Ishikawa (cell line): ENCODE data around the gene ADSS2.

Experiments used
- CEBPB ChIP-seq: IDR thresholded peaks from 2 replicates; pipeline ENCODE4 v1.6.1; 2012
- CREB1 ChIP-seq: IDR thresholded peaks from 2 replicates; pipeline ENCODE4 v1.6.1; 2012; ENCODE audit warnings: low read depth
- EGR1 ChIP-seq: IDR thresholded peaks from 2 replicates; pipeline ENCODE4 v1.6.1; 2012
- EP300 ChIP-seq: IDR thresholded peaks from 2 replicates; pipeline ENCODE4 v1.6.1; 2012; ENCODE audit warnings: borderline replicate concordance
- FOXM1 ChIP-seq: IDR thresholded peaks from 2 replicates; pipeline ENCODE4 v1.6.1; 2012; ENCODE audit warnings: low read depth, borderline replicate concordance
- MAX ChIP-seq: IDR thresholded peaks from 2 replicates; pipeline ENCODE4 v1.6.1; 2012
- NFIC ChIP-seq: IDR thresholded peaks from 2 replicates; pipeline ENCODE4 v1.6.1; 2012
- RAD21 ChIP-seq: IDR thresholded peaks from 2 replicates; pipeline ENCODE4 v1.6.1; 2012; ENCODE audit warnings: low read depth
- TAF1 ChIP-seq: IDR thresholded peaks from 2 replicates; pipeline ENCODE4 v1.6.1; 2012; ENCODE audit warnings: low read depth, mild to moderate bottlenecking
- TCF12 ChIP-seq: IDR thresholded peaks from 2 replicates; pipeline ENCODE4 v1.6.1; 2012; ENCODE audit warnings: low read depth
- TEAD4 ChIP-seq: IDR thresholded peaks from 2 replicates; pipeline ENCODE4 v1.6.1; 2012
- YY1 ChIP-seq: IDR thresholded peaks from 2 replicates; pipeline ENCODE4 v1.6.1; 2012; ENCODE audit warnings: low read depth
- ZBTB7A ChIP-seq: IDR thresholded peaks from 2 replicates; pipeline ENCODE4 v1.6.1; 2012; ENCODE audit warnings: low read depth
- TF ChIP-seq, protein P1 (sequence below): IDR thresholded peaks from 2 replicates; pipeline ENCODE4 v1.6.1; 2012
- TF ChIP-seq, protein P2 (sequence below): IDR thresholded peaks from 2 replicates; pipeline ENCODE4 v1.6.1; 2012; ENCODE audit warnings: low read depth, mild to moderate bottlenecking

Gene ADSS2

DNA sequence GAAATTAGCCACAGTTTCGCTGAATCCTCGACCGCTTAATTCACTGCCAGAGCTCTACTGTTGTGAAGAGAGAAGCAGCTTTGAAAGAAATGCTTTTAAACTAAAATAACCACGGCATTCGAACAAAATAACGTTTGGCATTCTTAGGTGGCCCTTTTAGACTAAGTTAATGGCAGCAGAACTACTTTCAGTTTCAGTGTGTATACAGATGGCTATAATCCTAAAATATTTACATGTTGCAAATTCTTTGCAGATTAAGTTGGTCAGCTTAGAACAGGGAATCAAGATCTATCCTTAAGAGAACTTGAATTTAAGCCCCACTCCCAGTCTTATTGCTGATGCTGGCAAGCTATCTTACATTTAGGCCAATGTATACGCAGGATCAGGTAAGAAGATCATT, 62.7 kb downstream of the ADSS2 start:
- TF ChIP-seq TCF12 (no peak), CREB1 (no peak), YY1 (no peak), MAX (no peak)

- TF ChIP-seq TCF12 (no peak), CREB1 (no peak), RAD21 (no peak), NFIC (no peak), EP300 (no peak), YY1 (no peak), TEAD4 (no peak), CEBPB (no peak), TAF1 (no peak), EGR1 (no peak), FOXM1 (no peak), ZBTB7A (no peak)
- TF ChIP-seq, protein P1, sequence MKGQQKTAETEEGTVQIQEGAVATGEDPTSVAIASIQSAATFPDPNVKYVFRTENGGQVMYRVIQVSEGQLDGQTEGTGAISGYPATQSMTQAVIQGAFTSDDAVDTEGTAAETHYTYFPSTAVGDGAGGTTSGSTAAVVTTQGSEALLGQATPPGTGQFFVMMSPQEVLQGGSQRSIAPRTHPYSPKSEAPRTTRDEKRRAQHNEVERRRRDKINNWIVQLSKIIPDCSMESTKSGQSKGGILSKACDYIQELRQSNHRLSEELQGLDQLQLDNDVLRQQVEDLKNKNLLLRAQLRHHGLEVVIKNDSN, result no peak
- TF ChIP-seq, protein P2, sequence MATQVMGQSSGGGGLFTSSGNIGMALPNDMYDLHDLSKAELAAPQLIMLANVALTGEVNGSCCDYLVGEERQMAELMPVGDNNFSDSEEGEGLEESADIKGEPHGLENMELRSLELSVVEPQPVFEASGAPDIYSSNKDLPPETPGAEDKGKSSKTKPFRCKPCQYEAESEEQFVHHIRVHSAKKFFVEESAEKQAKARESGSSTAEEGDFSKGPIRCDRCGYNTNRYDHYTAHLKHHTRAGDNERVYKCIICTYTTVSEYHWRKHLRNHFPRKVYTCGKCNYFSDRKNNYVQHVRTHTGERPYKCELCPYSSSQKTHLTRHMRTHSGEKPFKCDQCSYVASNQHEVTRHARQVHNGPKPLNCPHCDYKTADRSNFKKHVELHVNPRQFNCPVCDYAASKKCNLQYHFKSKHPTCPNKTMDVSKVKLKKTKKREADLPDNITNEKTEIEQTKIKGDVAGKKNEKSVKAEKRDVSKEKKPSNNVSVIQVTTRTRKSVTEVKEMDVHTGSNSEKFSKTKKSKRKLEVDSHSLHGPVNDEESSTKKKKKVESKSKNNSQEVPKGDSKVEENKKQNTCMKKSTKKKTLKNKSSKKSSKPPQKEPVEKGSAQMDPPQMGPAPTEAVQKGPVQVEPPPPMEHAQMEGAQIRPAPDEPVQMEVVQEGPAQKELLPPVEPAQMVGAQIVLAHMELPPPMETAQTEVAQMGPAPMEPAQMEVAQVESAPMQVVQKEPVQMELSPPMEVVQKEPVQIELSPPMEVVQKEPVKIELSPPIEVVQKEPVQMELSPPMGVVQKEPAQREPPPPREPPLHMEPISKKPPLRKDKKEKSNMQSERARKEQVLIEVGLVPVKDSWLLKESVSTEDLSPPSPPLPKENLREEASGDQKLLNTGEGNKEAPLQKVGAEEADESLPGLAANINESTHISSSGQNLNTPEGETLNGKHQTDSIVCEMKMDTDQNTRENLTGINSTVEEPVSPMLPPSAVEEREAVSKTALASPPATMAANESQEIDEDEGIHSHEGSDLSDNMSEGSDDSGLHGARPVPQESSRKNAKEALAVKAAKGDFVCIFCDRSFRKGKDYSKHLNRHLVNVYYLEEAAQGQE, result no peak
Measured at GRCh38 chr1:244387415-244387814, 64.3 kb downstream of the ADSS2 start.

DNA sequence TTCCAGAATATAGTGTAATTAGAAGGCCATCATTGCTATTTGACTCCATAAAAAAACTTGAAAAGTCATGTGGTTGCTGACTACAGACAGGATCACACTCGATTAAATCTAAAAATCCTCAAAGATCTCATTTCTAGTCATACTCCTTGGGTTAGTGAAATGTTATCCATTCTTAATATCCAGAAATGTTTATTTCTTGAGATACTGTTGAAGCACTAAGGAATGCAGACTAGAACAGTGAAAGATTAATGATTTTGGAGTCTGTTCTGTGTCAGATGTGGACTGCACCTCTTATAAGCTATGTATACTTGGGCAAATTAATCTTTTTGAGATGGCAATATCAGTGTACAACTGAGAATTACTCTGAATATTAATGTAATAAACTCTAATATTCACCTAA, 65.1 kb downstream of the ADSS2 start:
- TF ChIP-seq, protein P2, result no peak
- TF ChIP-seq RAD21 (no peak), ZBTB7A (no peak), EGR1 (no peak), TCF12 (no peak), TAF1 (no peak), EP300 (no peak), MAX (no peak), CEBPB (no peak), YY1 (no peak), TEAD4 (no peak)
- TF ChIP-seq, protein P1, result no peak

GRCh38 chr1:244384066-244384465, 67.6 kb downstream of the ADSS2 start:
- no peak for TF ChIP-seq EGR1
- TF ChIP-seq, protein P2, result no peak
- TF ChIP-seq CREB1, result no peak
- TF ChIP-seq EP300, result no peak
- no peak for TF ChIP-seq TAF1
- TF ChIP-seq, protein P1, result no peak
- TF ChIP-seq YY1, result no peak
- TF ChIP-seq NFIC, result no peak
- TF ChIP-seq RAD21, result no peak
- TF ChIP-seq FOXM1, result no peak
- TF ChIP-seq ZBTB7A, result no peak
- TF ChIP-seq TEAD4, result no peak
- TF ChIP-seq CEBPB, result no peak
- no peak for TF ChIP-seq TCF12
- no peak for TF ChIP-seq MAX
